Activated T-helper 1 cell treated with anti-CD3 and anti-CD28 coated beads, Interleukin-12 subunit alpha, Interleukin-12 subunit beta, Interleukin-2, Interleukin-4 antibody, amounts not matched to agents 30 ng/mL and 10 ng/mL and 1 ng/mL, durations not matched to agents 14 hours and 24 hours and 36 hours (primary cell): ENCODE data around the gene OR2T29. TPM values are rescaled to one million over a fixed set of nuclear protein-coding genes. Genes with fewer than 3 reads are reported as not detected.
"Not testable (repeated sequence)": the region's sequence is repeated elsewhere in the genome, so short reads cannot be mapped to it uniquely, and the experiment has no call there.

Source experiments
- DNase-seq: peaks from one replicate; pipeline ENCODE4 v3.0.0; 2021; ENCODE audit warnings: low spot score
- H3K27ac Mint-ChIP-seq: one replicate; pipeline ENCODE4 v1.8.0; 2021; ENCODE audit warnings: mild to moderate bottlenecking, mixed read lengths
- H3K27me3 Mint-ChIP-seq: one replicate; pipeline ENCODE4 v1.8.0; 2022; ENCODE audit warnings: mild to moderate bottlenecking, moderate library complexity, mixed read lengths; ENCODE audit not compliant: insufficient read depth
- H3K36me3 Mint-ChIP-seq: one replicate; pipeline ENCODE4 v1.8.0; 2021; ENCODE audit warnings: low read depth, mixed read lengths
- H3K4me1 Mint-ChIP-seq: one replicate; pipeline ENCODE4 v1.8.0; 2021; ENCODE audit warnings: low read depth, mixed read lengths
- H3K4me3 Mint-ChIP-seq: one replicate; pipeline ENCODE4 v1.8.0; 2021; ENCODE audit warnings: mild to moderate bottlenecking, moderate library complexity, mixed read lengths
- H3K9me3 Mint-ChIP-seq: one replicate; pipeline ENCODE4 v1.8.0; 2021; ENCODE audit warnings: mixed read lengths
- intact Hi-C: fragments of 100-400 bp; cut with micrococcal nuclease; formaldehyde crosslinking; loops from one replicate; pipeline ENCODE4 v1.15.1; 2024
- total RNA-seq: library from RNA; stranded (reverse); gene quantifications from 2 replicates; pipeline ENCODE4 v1.2.3, GENCODE V29; 2022

Gene OR2T29
- total RNA-seq, 1 donor from 2014 or later = not detected

DNA sequence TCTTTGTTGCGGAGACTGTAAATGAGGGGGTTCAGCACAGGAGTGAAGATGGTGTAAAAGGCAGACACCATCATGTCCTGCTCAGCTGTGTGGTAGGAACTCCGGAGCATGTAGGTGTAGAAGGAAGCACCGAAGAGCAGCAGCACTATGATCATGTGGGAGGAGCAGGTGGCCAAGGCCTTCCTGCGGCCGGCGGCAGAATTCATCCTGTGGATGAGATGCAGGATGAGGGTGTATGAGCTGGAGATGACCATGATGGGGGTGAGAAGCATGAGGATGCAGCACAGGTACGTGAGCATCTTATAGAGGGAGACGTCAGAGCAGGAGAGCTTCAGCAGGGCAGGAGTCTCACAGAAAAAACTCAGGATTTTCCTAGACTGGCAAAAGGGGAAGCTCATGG lies 11.3 kb upstream of the OR2T29 start:
- not testable (repeated sequence) for H3K4me3 Mint-ChIP-seq, H3K36me3 Mint-ChIP-seq, H3K27me3 Mint-ChIP-seq, H3K4me1 Mint-ChIP-seq, DNase-seq, H3K27ac Mint-ChIP-seq, H3K9me3 Mint-ChIP-seq
- intact Hi-C loops = loop anchor here (5.0 kb wide), 1 partner anchor 102 kb away; the partner anchor contains the start of gene OR2T3

DNA sequence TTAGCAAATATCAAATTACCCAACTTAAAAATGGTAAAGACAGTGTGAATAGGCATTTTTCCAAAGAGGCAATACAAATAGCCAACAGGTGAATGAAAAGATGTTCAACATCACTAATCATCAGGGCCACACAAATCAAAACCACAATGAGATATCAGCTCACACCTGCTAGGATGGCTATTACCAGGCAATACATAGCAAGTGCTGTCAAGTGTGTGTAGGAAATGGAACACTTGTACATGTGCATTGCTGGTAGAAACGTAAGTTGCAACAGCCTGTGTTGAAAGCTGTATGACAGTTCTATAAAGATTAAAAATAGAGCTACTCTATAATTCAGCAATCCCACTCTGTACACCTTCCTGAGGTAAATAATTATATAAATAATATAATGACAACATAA lies 9.5 kb upstream of the OR2T29 start:
- not testable (repeated sequence) for H3K4me3 Mint-ChIP-seq, DNase-seq, H3K4me1 Mint-ChIP-seq, H3K27ac Mint-ChIP-seq, H3K36me3 Mint-ChIP-seq, H3K27me3 Mint-ChIP-seq, H3K9me3 Mint-ChIP-seq
- intact Hi-C loops = loop anchor here (5.0 kb wide), 1 partner anchor 100 kb away; the partner anchor contains the start of gene OR2T3

DNA sequence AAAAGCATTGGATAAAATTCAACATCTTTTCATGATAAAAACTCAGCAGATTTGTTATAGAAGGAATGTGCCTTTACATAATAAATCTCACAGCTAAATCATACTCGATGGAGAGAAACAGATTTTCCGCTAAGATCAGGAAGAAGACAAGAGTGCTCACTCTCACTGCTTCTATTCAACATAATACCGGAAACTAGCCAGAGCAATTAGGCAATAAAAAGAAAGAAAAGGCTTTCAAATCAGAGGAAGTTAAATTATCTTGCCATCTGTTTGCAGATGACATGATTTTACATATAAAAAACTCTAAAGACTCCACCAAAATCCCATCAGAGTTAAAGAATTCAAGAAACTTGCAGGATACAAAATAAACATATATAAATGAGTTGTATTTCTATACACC lies 8.2 kb upstream of the OR2T29 start:
- not testable (repeated sequence) for H3K27ac Mint-ChIP-seq, H3K9me3 Mint-ChIP-seq, H3K4me1 Mint-ChIP-seq

DNA sequence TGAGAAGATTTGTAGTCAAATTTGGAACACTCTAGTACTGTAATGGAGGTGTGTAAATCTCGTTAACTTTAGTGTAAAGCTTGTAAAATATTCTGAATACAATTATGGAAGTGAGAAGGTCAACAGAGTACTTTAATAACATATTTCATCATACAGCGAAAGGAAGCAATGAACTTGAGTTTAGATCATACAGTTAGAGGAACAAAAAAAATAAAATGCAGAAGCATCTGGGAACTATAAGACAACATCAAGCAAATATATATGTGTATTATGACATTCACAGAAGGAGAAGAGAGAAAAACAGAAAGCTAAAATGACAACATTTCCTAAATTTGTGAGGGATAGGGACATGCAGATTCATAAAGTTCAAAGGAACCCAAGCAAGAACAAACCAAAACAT lies 6.5 kb upstream of the OR2T29 start:
- DNase-seq, H3K9me3 Mint-ChIP-seq, H3K36me3 Mint-ChIP-seq, H3K27ac Mint-ChIP-seq, H3K27me3 Mint-ChIP-seq, H3K4me3 Mint-ChIP-seq, H3K4me1 Mint-ChIP-seq, intact Hi-C loops: not testable (repeated sequence)

More for the DNA sequence above, 8.2 kb upstream of the OR2T29 start:
- H3K36me3 Mint-ChIP-seq, H3K27me3 Mint-ChIP-seq, H3K4me3 Mint-ChIP-seq, DNase-seq: not testable (repeated sequence)
- intact Hi-C loops = loop anchor here (5.0 kb wide), 1 partner anchor 99 kb away; the partner anchor contains the start of gene OR2T3

DNA sequence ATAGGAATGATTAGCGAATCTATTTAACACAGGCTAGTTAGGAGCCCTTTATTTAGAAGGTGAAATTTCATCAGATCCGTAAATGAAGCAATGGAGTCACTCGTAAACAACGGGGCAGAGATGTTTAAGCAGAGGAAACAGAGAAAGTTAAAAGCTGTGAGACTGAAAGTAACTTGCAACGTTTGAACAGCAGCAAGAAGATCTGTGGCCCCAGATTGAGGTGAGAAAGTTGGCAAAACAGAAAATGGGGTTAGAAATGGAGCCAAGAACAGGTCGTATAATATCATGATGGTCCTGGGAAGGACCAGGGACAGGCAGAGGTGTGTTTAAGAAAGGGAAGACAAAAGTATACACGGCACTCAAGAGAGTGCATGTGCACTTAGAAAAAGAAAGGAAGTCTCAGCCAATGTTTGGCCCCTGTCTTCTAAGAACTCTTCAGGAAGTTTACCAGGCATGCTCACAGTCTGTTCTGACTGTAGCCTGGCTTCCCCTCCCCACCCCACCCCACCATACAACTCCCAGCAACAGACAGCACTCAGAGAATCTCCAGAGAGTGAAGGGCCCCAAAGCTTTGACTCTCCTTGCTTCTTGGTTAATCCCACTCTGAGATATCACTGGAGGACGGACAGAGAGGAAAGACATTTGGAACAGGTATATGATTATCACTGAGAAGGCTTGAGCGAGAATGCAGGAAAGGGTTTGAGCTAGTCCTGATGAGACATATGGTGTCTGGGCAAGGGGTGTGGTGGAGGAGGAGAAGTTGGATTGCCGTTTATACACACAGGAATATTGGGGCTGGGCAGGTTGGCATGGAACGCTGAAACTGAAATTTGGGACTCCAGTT lies 3.2 kb upstream of the OR2T29 start:
- Mint-ChIP-seq H3K4me3 (peak overlapping the region; percentile 90), H3K27ac (peak overlapping the region; percentile 94)
- H3K36me3 Mint-ChIP-seq, H3K27me3 Mint-ChIP-seq, H3K9me3 Mint-ChIP-seq, intact Hi-C loops, H3K4me1 Mint-ChIP-seq: not testable (repeated sequence)
- peak; percentile 12 for DNase-seq

DNA sequence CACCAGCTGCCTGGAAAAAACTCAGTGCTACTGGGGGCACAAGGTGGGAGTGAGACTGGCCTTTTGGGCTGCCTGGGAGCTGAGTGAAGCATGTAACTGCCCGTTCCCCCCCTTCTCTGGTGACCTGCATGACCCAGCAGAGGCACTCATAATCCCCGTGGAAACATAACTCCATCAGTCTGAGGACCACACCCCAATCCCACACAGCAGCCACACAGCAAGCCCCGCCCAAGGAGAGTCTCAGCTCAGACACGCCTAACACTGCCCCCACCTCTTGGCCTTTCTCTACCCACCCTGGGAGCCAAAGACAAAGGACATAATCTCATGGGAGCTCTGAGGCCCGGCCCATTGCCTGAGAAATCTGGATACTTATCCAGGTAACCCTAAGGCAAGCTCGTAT lies 11.5 kb downstream of the OR2T29 start:
- H3K4me1 Mint-ChIP-seq, DNase-seq, H3K4me3 Mint-ChIP-seq, H3K27ac Mint-ChIP-seq, H3K36me3 Mint-ChIP-seq, H3K9me3 Mint-ChIP-seq, intact Hi-C loops, H3K27me3 Mint-ChIP-seq: not testable (repeated sequence)

DNA sequence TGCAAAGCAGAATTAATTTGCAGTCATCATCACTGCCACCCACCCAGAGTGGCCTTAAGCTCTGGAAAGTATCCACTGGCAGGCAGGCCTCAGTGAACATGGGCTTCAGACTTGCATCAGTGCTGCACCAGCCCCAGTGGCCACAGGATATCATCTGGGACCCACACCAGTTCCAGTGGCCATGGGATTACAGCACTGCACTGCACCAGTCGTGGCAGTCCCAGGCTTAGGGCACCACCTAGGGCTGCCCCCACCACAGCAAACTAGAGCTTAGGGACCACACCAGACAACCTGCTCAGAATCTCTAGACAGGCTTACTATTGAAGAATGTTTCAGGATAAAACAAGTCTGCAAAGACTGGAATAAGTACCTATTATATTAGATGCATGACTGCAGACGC lies 15.2 kb downstream of the OR2T29 start:
- DNase-seq, H3K36me3 Mint-ChIP-seq, H3K4me3 Mint-ChIP-seq, intact Hi-C loops, H3K27me3 Mint-ChIP-seq, H3K27ac Mint-ChIP-seq, H3K4me1 Mint-ChIP-seq, H3K9me3 Mint-ChIP-seq: not testable (repeated sequence)

DNA sequence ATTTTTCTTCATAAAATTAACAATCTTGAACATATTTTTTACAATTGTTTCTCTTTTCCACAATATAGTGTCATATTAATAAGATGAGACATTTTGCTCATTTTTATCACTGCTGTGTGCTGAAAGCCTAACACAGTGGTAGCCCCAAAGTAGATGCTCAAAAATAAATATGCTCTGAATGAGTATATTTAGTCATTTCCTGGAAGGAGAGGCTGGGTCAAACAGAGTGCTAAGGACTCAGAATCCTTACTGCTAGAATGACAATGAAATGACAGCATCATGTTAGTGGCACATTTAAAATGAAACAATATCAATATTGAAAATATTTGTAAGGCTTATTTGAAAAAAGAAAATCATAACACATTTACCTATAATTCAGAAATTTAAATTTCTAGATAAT lies 25.1 kb downstream of the OR2T29 start:
- H3K36me3 Mint-ChIP-seq, H3K9me3 Mint-ChIP-seq, H3K27me3 Mint-ChIP-seq, intact Hi-C loops, H3K27ac Mint-ChIP-seq, H3K4me1 Mint-ChIP-seq, H3K4me3 Mint-ChIP-seq, DNase-seq: not testable (repeated sequence)

DNA sequence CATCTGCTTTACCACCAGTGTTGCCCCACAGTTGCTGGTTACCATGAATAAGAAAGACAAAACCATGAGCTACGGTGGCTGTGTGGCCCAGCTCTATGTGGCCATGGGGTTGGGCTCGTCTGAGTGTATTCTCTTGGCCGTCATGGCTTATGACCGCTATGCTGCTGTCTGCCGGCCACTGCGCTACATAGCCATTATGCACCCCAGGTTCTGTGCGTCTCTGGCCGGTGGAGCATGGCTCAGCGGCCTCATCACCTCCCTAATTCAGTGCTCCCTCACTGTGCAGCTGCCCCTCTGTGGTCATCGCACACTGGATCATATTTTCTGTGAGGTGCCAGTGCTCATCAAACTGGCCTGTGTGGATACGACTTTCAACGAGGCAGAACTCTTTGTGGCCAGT lies 40.7 kb downstream of the OR2T29 start:
- Mint-ChIP-seq H3K27me3 (peaks cover 6% of the 10 kb centered on the region), H3K4me3 (no peak overlapping the region), H3K36me3 (no peaks in the 10 kb centered on the region), H3K4me1 (no peaks in the 10 kb centered on the region), H3K9me3 (no peaks in the 10 kb centered on the region), H3K27ac (no peak overlapping the region)
- DNase-seq = no peak
- intact Hi-C loops = no loop called here

DNA sequence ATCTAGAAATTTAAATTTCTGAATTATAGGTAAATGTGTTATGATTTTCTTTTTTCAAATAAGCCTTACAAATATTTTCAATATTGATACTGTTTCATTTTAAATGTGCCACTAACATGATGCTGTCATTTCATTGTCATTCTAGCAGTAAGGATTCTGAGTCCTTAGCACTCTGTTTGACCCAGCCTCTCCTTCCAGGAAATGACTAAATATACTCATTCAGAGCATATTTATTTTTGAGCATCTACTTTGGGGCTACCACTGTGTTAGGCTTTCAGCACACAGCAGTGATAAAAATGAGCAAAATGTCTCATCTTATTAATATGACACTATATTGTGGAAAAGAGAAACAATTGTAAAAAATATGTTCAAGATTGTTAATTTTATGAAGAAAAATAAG lies 52.4 kb downstream of the OR2T29 start:
- H3K27ac Mint-ChIP-seq, H3K9me3 Mint-ChIP-seq, H3K36me3 Mint-ChIP-seq, intact Hi-C loops, H3K4me3 Mint-ChIP-seq, H3K27me3 Mint-ChIP-seq, DNase-seq, H3K4me1 Mint-ChIP-seq: not testable (repeated sequence)

DNA sequence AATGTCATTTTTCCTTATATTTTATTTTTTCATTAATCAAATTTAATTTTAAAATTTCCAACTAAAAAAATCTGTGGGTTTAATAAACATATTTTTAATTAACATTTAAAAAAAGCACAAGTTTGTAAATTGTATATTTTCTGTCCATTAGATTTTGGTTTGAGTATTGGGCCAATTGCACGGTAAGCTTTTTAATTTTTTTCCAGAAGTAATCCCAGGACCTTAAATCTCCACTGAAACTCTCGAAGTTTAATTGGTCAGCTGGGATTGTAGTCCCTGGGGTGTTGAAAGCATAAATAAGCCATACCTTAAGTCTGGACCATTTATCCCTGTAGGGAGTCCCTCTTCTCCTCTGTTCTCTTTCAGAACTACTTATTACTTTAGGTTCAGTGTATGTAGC lies 54.8 kb downstream of the OR2T29 start, which contains the start of gene OR2G6:
TSS of gene OR2G6 (plus strand) at position 301 of the 400 bp plus-strand sequence. CDS start 13,574 bp downstream, outside the sequence.
- H3K9me3 Mint-ChIP-seq, H3K4me1 Mint-ChIP-seq, DNase-seq, H3K27ac Mint-ChIP-seq, H3K4me3 Mint-ChIP-seq, intact Hi-C loops, H3K36me3 Mint-ChIP-seq, H3K27me3 Mint-ChIP-seq: not testable (repeated sequence)
